SHP77 (cell line): ENCODE results near the gene TANK.
"Not testable (repeated sequence)": the region's sequence is repeated elsewhere in the genome, so short reads cannot be mapped to it uniquely, and the experiment has no call there.

Source experiments
- DNase-seq, 2 experiments: peaks; one replicate each; lab custom pipeline; 2025; lab: John Stamatoyannopoulos, UW

The TANK gene, protein sequence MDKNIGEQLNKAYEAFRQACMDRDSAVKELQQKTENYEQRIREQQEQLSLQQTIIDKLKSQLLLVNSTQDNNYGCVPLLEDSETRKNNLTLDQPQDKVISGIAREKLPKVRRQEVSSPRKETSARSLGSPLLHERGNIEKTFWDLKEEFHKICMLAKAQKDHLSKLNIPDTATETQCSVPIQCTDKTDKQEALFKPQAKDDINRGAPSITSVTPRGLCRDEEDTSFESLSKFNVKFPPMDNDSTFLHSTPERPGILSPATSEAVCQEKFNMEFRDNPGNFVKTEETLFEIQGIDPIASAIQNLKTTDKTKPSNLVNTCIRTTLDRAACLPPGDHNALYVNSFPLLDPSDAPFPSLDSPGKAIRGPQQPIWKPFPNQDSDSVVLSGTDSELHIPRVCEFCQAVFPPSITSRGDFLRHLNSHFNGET

DNA sequence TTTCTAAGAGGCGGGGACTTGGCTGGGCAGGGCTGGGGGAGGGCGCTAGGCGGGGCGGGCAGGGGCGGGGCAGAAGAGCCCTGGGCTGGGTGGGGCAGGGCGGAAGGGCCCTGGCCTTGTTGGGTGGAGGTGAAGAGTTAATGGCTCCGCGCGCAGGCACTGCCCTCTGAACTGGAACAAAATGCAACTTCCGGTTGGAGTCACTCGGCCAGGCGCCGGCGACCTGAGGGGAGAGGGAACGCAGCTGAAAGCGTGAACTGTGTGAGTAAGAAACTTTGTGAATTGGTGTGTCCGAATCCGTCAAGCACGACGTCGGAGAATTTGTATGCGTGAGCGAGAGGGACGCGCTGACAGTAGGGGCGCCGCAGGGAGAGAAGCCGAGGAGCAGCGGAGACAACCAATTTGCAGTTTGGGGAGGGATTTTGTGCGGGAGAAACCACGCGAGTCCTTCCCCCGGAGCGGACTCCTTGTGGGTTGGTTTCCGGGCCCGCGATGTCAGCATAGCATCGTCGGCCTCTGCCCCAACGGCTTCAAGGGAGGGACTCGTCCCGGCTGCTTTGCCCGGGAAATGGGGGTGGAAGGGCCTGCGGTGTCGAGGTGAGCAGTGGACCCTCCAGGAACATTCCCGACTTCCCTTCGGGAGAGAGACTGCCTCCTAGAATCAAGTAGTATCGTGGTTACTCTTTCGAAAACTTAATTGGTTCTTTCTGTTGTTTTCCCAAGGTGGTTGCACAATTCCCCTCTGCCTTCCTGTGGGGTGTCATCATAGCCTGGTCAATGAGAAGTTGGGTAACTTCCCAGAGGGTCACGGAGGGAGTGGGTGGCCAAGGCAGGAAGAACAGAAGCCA lies at the start of gene TANK:
Gene TANK (plus strand): TSS at position 203 of the 848 bp plus-strand sequence. CDS start 19,235 bp downstream, outside the sequence.
- peak; percentile 66 to 73 for DNase-seq

DNA sequence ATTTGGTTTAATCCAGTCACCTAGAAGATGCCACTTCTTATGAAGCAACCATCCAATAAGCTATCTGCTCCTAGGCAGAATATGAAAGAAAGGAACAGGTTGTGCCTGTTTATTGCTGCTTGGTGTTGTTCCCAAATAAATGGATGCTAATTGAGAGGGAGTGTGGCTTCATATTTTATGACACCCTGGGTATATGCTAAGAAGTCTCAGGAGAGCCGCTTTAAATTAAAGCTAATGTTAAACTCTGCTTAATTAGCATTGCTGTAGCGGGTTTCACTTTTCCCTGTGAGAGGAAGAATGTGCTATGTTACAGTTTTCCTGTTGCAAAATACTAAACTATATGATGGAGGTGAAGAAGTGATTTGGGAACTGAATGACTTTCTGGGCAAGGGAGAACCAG lies 48.7 kb upstream of the TANK start:
- DNase-seq = no peak

DNA sequence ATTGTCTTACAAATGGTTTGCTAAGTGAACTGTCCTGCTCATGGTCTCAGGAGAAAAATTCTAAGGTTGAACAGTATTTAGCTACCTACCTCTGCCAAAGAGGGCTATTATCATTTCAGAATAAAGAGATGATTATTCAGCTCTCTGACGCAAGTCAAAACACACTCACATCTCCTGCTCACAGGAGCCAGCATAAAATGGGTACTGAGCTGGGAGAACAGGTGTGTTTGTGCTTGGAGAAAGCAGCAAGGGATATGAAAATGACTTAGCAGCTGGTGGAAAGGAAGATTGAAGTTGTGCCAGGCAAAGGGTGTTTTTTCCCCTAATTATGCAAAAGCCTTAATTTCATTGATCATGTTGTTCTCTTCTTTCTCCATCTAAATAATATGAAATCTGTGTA lies 47.3 kb upstream of the TANK start:
- peak; percentile 1 to 10 for DNase-seq

DNA sequence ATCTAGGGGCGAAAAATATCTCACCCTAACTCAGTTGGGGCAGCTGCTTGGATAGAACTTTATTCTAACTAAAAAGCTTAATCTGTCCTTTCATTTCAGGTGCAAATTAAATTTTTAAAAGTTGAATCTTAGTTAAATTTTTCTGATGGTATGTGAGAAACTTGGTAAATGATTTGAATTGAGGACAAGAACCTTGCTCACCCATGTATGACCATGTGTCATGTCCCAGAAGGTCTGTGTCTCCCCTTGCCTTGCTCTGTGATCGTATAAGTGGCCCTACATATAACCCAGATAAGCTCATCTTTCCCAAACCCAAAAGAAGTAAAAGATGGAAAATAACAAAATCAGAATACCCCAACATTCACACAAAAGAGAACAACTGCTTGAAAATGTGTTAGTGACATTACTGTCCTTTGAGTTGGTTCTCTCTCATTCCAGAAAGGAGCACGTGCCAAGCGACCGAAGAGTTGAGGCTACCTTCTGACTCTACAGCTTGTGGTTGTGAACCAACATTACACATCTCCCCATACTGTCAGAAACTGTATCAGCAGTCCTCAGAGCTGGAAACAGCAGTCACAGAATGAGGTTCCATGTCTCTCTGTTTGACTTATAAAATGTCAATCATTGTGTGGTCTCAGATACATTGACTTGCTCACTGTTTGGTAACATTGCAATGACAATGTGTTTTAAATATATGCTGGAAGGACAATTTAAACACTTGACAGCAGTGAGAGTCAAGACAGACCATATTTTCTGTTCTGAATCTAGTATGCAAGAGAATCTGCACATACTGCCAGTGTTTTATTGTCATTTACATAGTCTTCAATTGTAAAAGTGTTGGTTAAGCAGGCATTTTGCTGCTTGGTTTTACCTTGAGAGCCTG lies 46.3 kb upstream of the TANK start:
- DNase-seq = no peak

DNA sequence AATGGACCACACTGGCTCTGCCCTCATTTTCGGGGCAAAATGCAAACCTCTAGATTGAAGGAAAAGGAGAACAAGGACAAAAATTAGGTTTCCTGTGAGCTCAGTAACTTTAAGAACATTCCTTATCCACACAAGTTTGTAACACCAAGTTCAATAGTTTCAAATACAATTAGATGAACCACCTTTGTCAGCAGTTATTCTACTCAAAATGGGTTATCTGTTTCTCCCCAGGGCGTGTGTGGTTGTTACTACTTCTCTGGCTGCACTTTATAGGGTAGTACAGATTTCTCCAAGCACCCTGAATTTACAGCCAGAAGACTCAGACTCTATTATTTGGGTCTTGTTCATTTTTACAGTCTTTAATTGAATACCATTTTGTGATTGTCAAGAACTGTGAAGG lies 45.0 kb upstream of the TANK start:
- no peak for DNase-seq

DNA sequence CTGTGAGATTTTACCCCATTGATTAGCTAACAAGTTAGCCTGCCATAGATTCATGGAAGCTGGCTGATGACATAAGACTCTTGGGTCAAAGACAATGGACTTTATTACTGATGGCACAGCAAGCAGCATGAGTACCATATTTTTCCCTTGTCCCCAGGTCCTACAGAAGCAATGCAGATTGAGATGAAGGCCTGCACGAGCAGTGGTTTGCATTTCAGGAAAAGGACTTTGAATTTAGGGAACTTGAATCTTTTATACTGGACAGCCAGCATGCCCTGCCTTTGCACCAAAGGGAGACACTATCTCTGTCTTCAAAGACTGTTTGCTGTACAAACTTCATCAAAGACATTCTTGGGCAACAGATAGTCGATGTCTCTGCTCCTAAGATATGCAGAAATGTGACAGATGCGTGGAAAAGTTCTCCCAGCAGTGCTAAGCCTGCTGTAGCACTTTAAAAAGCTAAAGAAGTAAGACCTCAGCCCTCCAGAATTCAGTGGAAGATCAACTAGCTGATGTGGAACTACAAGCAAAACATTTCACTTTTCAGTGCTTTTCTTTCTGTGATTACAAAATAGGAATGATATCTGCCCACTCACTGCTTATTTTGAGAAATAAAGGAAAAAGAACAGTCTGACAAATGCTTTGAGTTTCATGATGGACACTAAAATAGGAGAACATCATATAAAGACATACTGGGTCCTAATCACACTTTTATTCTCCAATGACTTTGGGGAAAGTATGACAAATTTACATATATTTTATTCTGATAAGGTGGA lies 44.4 kb upstream of the TANK start:
- DNase-seq = no peak

DNA sequence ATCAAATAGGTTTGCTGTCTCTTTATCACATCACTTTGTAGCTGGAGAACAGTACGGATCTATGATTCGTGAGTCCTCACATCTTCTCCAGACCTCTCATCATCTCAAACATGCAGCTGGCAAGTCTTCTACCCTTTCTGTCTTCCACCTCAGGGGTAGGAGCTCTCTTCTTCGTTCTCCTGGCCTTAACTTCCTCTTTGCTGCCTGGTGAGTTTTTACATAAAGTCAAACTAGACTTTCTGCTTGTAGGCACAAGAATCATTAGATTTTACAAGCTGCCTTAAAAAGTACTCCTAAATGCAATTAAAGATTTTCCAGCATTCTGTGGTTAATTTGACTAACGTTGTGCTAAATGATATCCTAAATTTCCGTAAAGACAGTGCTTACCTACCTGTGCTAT lies 43.7 kb upstream of the TANK start:
- no peak for DNase-seq

DNA sequence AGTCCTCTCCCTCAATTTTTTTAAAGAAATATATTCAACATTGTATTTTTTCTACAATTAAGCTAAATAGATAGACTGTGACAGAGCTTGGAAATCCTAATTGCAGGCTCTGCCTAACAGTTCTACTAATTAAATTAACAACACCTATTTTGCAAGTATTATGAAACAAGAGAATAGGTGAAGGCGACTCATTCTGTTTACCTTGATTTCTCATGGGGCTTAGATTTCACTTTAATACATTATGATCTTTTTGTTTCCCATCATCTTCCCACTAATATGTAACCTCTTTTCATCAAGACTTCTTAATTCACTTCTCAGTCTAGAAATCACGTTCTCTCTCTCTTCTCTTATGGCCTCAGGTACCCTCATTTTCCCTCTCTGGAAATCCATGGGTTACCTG lies 42.7 kb upstream of the TANK start:
- DNase-seq = no peak

DNA sequence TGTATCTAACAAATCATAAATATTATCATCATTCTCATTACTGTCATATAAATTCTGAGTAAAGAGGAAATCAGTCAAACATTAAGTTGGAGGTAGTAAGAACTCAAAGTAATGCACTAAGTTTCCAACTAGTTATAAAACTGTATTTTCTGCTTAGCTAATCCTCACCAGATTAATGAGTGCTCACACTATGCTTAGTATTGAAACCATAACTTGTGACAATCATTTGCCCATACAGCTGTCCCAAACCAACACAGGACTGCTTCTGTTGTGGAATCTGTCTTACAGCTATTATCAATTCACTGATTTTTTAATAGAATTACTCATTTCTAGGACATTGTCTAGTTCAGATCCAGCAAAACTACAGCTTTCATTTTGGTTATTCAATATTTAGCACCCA lies 41.5 kb upstream of the TANK start:
- DNase-seq = no peak

DNA sequence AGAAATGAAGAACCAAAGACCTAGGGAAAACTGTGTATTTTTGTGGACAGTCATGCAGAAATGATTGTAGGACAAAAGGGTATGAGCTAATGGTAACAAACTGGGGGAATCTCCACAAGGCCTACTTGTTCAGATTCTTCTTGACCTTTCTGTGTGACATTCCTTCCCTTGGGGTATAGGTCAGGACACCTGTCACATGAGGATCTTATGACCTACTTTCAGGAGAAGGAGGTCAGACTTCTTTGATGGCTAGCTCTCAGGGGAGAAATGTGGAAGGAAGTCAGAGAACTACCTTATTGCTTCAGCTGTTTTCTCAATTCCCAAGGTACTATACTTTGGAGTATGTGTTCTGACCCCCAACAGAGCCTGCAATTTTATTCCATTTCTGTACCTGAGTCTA lies 40.7 kb upstream of the TANK start:
- no peak for DNase-seq

DNA sequence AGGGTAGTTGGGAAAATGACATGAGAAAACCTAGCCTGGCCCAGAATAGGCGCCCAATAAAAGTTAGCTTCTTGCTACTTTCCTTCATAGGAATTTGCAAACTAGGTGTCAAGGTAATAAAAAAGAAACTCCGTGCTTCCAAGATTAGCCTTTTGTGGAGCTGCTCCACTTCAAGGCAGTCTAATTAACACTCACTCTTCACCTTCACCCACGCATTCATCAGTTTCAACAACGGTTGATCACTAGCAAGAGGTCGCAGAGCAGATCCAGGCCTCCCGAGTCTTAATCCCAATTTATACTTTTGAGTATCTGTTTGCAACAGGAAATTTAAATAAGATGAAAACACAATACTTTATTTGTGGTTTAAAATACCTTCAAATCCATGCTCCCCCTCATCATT lies 39.5 kb upstream of the TANK start:
- DNase-seq = no peak

DNA sequence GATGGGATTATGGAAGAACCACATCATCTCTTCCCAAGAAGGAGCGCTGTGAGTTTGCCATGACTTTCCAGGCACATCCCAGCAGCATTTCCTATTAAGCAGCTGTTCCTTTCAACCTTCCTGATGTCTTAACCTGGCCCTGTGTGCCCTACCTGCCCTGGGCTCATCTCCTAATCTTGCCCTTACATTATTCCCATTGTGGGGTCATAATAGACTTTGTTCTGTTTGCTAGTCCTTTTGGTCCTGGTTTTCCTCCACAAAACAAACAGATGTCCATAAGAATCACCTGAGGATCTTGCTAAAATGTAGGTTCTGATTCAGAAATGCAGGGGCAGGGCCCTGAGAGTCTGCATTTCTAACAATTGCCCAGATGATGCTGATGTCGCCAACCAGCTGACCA lies 38.6 kb upstream of the TANK start:
- DNase-seq = no peak

DNA sequence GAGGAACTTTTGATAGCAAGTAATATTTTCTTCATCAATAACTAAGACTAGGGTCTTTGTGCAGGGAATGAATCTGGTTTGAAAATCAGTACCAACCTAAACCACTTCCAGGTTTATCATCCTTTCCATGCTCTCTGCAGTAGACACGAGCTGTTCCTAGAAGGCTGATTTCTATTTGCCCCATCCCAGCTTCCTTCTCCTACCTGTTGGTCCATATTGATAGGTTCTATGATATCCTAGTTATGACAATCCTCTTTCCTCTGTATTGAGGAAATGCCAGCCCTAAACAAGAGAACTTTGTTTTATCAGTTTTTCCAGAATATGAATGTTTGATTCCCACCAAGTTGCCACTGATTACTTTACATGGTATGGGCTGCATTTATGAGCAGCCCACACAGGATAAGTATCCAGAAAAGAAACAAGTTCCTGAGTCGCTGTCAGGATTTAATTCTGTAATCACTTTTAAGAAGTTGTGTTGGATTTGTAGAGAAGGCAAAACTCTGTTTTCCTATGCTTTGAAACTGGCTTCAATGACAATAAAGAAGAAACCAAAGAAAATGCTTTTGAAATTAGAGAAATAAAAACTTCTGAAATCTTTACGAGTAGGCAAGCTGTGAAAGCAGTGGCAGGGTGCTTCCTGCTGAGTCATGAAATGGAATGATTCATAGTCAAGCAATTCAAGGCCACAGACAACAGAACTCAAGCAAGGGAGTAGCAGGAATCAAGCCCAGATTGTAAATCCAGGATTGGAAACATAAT lies 37.3 kb upstream of the TANK start:
- no peak for DNase-seq

DNA sequence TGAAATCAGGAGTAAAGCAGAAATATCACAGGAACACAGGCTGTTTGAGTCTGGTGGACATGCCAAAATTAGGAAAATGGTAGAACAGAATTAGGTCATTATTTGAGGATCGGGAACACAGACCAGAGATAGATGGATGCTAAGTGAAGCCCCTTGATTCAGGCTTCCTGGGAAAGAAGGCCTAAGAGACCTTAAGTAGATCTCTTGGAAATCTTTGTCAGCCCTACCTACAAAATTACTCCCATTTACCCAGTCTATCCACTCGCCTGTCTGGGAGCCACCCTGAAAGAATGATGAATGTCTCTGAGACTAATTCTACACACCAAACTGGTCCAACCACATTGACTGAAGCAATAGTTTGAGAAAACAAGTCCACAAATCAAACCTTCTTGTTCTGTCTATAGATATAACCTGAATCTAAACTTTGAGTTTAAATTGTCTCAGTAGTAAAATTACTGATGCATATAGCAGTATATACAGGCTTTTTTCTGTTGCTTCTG lies 36.6 kb upstream of the TANK start:
- no peak for DNase-seq

DNA sequence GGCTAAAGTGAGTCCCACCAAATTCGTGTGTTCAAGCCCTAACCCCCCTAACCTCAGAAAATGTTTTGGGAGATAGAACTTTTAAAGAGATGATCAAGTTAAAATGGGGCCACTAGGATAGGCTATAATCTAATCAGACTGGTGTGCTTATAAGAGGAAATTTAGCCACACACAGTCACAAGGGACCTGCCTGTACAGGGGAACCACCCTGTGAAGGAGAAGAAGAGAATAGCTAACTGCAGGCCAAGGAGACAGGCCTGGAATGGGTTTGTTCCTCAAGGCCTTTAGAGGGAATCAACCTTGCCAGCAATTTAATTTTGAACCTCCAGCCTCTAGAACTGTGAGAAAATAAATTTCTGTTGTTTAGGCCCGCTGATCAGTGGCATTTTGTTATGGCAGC lies 36.0 kb upstream of the TANK start:
- no peak for DNase-seq

DNA sequence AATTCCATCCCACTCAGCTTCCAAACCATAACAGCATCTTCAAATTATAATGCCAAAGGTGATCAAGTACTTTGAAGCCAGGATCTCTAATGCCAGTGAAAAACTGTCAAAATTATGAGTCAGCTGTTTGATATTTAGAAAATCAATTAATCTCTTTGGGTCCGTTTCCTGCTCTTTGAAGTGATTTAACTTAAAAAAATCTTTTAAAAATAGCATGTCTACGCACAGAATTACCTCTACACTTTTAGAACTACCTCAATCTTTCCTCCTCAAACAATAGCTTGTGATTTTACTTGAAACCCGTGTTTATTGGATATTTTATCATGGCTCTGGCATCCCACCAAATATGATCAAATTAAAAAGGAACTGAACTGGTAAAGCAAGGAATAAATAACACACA lies 31.3 kb upstream of the TANK start:
- DNase-seq = no peak

DNA sequence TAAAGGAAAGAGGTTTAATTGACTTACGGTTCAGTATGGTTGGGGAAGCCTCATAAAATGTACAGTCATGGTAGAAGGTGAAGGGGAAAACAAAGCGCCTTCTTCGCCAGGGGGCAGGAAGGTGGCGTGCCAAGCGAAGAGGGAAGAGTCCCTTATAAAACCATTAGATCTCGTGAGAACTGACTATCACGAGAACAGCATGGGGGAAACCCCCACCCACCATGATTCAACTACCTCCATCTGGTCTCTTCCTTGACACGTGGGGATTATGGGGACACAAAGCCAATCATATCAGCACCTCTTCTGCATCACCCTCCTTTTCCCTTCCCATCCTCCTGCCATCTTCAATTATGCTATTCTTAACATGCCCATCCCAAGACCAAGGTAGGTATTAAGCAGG lies 29.9 kb upstream of the TANK start:
- DNase-seq = no peak

DNA sequence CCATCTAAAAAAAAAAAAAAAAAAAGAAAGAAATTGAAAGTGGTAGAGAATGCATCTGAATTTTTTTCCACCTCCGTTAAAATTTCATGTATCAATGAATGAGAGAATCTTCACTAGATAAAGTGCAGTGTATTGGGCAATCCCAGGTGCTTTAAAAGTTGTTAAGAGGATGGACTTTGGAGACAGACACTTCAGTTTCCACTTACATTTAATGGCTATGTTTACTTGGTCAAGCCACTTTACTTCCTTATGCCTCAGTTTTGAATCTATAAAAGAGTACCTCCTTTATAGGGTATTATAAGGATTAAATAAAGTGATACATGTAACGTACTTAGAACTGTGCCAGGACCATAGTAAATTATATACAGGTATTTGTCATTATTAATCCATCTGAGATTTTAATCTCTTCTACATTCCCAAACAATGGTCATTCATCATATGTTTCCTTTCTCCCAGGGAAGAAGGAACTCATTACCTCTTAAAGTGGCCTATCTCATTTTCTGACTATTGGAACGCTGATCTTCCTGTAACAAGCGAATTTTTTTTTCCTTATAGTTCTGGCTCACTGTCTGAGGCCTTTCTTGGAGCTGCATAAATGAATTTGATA lies 29.1 kb upstream of the TANK start:
- DNase-seq = no peak

DNA sequence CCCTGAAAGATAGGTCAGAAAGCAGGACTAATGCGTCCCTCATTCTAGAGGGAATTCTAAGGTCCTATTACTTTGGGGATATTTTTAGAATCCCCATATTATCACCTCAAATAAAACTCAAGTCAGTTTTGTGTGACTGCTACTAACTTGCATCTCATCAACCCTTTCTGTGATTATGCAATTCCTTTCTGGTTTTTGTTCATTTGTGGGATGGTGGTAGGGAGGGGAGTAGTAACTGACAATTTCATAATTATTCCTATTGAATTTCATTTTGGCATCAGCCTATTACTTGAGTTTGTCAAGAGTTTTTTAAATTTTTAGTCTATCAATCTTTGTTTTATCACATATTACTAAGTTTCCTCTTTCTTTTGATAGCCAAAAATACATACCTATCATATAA lies 28.4 kb upstream of the TANK start:
- DNase-seq = no peak

DNA sequence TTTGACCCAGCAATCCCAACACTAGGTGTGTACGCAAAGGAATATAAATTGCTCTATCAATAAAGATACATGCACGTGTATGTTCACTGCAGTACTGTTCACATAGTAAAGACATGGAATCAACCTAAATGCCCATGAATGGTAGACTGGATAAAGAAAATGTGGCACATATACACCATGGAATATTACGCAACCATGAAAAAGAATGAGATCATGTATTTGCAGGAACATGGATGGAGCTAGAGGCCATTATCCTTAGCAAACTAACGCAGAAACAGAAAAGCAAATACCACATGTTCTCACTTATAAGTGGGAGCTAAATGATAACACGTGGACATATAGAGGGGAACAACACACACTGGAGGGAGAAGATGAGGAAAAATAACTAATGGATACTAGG lies 27.8 kb upstream of the TANK start:
- DNase-seq = not testable (repeated sequence)
